Transverse colon (tissue), 4 donors: ENCODE results near the gene ANKRD66. TPM values are rescaled to one million over a fixed set of nuclear protein-coding genes. Genes with fewer than 3 reads are reported as not detected.

Source experiments
- DNase-seq: peaks from one replicate; pipeline ENCODE4 v3.0.0-alpha.2; 2019
- H3K27ac ChIP-seq, 4 donors: fragments of 200-600 bp; sonication (generic); 2 replicates each; pipeline ENCODE4 v1.5.1; 2016 to 2018; ENCODE audit warnings: inconsistent platforms in 4 of 4
- H3K27me3 ChIP-seq: fragments of 200-600 bp; sonication (generic); 2 replicates; pipeline ENCODE4 v1.5.1; 2017; ENCODE audit warnings: inconsistent platforms
- H3K36me3 ChIP-seq, 4 donors: fragments of 200-600 bp; sonication (generic); 2 replicates each; pipeline ENCODE4 v1.5.1; 2017 to 2019; ENCODE audit warnings: inconsistent platforms in 4 of 4
- H3K4me1 ChIP-seq, 4 donors: fragments of 200-600 bp; sonication (generic); 2 replicates each; pipeline ENCODE4 v1.5.1; 2017 to 2020; ENCODE audit warnings: inconsistent platforms in 4 of 4
- H3K4me3 ChIP-seq, 4 donors: fragments of 200-600 bp; sonication (generic); 1 replicate in 1 of 4; 2 replicates in 3 of 4; pipeline versions ENCODE4 v1.5.1 to v1.6.1; 2017 to 2019; ENCODE audit warnings: inconsistent platforms in 4 of 4
- H3K9me3 ChIP-seq, 2 donors: fragments of 200-600 bp; sonication (generic); 2 replicates each; pipeline ENCODE4 v1.5.1; 2017 to 2019; ENCODE audit warnings: inconsistent platforms in 2 of 2
- CTCF ChIP-seq, 5 experiments: fragments of 200-600 bp in 3 of 5; fragments of 450-650 bp in 2 of 5; sonication (generic) in 3 of 5; IDR thresholded peaks; 1 replicate in 2 of 5; 2 replicates in 3 of 5; pipeline ENCODE4 v1.5.1; 2016 to 2017; ENCODE audit warnings: antibody characterized with exemption in 5 of 5, inconsistent platforms in 3 of 5, mild to moderate bottlenecking in 2 of 5, moderate library complexity in 1 of 5
- EP300 ChIP-seq: sonication (generic); formaldehyde crosslinking; IDR thresholded peaks from one replicate; pipeline ENCODE4 v1.6.1; 2017; ENCODE audit warnings: antibody characterized with exemption, low read depth
- POLR2A ChIP-seq: fragments of 450-650 bp; IDR thresholded peaks from one replicate; pipeline ENCODE4 v1.6.1; 2016; ENCODE audit warnings: antibody characterized with exemption, mild to moderate bottlenecking, moderate library complexity
- POLR2AphosphoS5 ChIP-seq, 3 donors: sonication (generic); formaldehyde crosslinking; IDR thresholded peaks; one replicate each; pipeline ENCODE4 v1.6.1; 2016; ENCODE audit warnings: antibody characterized with exemption in 3 of 3
- WGBS, 2 donors: methylation state at CpG; one replicate each; pipeline ENCODE4 v1.1.5; 2018; ENCODE audit warnings: low coverage in 1 of 2; 5-methylcytosine and 5-hydroxymethylcytosine counted together
- in situ Hi-C, 4 donors: fragments of 200-750 bp; cut with MboI; loops; one replicate each; pipeline versions ENCODE4 v1.15.0 to v1.15.1; 2017; ENCODE audit warnings: low sequenced_read_pairs in 3 of 4, low pct_ligation_motif_present in 1 of 4, low pct_unique_long_range_greater_than_20kb in 1 of 4
- intact Hi-C: fragments of 100-400 bp; cut with DNase I; formaldehyde crosslinking; loops from one replicate; pipeline ENCODE4 v1.15.1; 2023; ENCODE audit warnings: low total_unique reads
- total RNA-seq, 4 donors: library from RNA; depleted of rRNA; stranded (reverse); fragments of >200 nt; gene quantifications; one replicate each; pipeline ENCODE4 v1.1.0, GENCODE V29; 2016

ANKRD66 gene
- total RNA-seq, 4 donors from 2014 or later = not detected

DNA sequence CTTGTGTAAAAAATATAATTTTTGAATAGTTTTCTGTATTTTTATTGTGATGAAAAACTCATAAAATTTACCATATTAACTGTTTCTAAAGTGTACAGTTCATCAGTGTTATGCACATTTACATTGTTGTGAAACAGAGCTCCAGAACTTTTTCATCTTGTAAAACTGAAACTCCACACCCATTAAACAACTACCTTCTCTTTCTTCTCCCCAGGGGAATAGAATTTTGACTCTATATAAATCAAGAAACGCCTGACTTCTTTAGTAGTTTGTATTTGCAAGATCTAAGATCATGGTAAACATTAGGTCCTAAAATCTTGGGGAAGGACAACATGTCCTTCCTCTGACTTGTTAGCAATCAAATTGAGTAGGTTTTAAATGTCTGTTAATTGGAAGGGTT, 9.1 kb downstream of the ANKRD66 start:
- in situ Hi-C loops = no loop called here
- intact Hi-C loops = no loop called here

GRCh38 chr6:46756469-46757213, 9.9 kb downstream of the ANKRD66 start:
- WGBS, 2 donors = 72 to 76% methylated on average over 7 of the region's 7 CpGs
- no peak for DNase-seq
- Histone ChIP-seq H3K4me1 (no peaks in the 10 kb centered on the region), H3K27ac (no peak overlapping the region), H3K27me3 (no peaks in the 10 kb centered on the region), H3K4me3 (no peak overlapping the region), H3K36me3 (no peaks in the 10 kb centered on the region), H3K9me3 (no peaks in the 10 kb centered on the region)
- intact Hi-C loops (no loop called here), in situ Hi-C loops (no loop called here)
- no peak for TF ChIP-seq POLR2A
- TF ChIP-seq EP300 = no peak
- no peak for TF ChIP-seq POLR2AphosphoS5 (IDR thresholded peaks at IDR 0.05)

More for the DNA sequence above, 9.1 kb downstream of the ANKRD66 start:
- Histone ChIP-seq H3K27ac (no peak overlapping the region), H3K36me3 (no peaks in the 10 kb centered on the region), H3K27me3 (no peaks in the 10 kb centered on the region), H3K9me3 (no peaks in the 10 kb centered on the region), H3K4me1 (no peaks in the 10 kb centered on the region), H3K4me3 (no peak overlapping the region)
- TF ChIP-seq CTCF (IDR thresholded peaks at IDR 0.05) = no peak
- no peak for TF ChIP-seq POLR2AphosphoS5 (IDR thresholded peaks at IDR 0.05)
- 18% methylated on average over 1 of the region's 1 CpG for WGBS, 2 donors
- no peak for DNase-seq

GRCh38 chr6:46757214-46757596, 10.5 kb downstream of the ANKRD66 start:
- no peak for TF ChIP-seq POLR2AphosphoS5 (IDR thresholded peaks at IDR 0.05)
- TF ChIP-seq POLR2A = no peak
- no peak for TF ChIP-seq CTCF (IDR thresholded peaks at IDR 0.05)
- TF ChIP-seq EP300 = no peak
- in situ Hi-C loops = no loop called here

DNA sequence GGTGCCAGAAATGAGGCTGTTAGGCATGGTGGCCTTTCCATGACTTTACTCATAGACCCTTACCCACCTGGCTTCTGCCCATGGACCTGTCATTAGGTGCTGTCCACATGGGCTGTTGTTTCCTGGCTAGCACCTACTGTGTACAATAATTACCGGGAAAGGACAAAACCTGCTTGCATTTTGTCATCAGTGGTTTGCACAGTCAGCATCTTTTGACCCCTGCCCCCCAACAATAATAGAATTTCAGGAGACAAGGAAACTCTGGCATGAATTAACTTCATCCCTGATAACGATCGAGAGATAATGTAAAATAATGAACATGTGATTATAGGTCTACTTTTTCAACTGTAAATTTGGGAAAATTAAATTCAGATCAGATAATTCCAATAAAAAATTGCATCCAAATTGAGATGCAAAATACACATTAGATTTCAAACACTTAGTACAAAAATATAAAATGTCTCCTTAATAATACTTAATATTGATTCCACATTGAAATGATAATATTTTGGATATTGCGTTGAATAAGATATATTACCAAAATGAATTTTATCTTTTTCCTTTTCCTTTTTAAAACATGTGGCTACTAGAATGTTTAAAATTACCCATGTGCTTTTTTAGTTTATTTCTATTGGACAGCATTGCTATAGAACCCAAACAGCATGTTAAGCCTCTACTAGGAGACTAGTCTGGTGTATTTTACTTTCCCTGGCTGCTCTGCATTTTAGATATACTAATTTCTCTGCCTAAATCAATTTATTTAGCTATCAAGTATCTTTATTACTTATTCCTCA, 12.4 kb downstream of the ANKRD66 start:
- WGBS, 2 donors = 89 to 96% methylated on average over 3 to 4 of the region's 4 CpGs
- intact Hi-C loops (no loop called here), in situ Hi-C loops (no loop called here)
- Histone ChIP-seq H3K27ac (no peak overlapping the region), H3K27me3 (no peaks in the 10 kb centered on the region), H3K4me3 (no peak overlapping the region), H3K36me3 (no peaks in the 10 kb centered on the region), H3K4me1 (no peaks in the 10 kb centered on the region), H3K9me3 (no peaks in the 10 kb centered on the region)
- no peak for TF ChIP-seq EP300
- no peak for TF ChIP-seq POLR2AphosphoS5 (IDR thresholded peaks at IDR 0.05)
- no peak for TF ChIP-seq CTCF (IDR thresholded peaks at IDR 0.05)
- TF ChIP-seq POLR2A = no peak
- DNase-seq = no peak

More at GRCh38 chr6:46757214-46757596, 10.5 kb downstream of the ANKRD66 start:
- no peak overlapping the region for H3K27ac ChIP-seq
- 74% methylated on average over 2 of the region's 2 CpGs; no CpG with 5 or more reads in 1 of the 2 donors for WGBS, 2 donors
- no peaks in the 10 kb centered on the region for H3K9me3 ChIP-seq
- H3K4me3 ChIP-seq = no peak overlapping the region
- intact Hi-C loops = no loop called here
- DNase-seq = no peak
- H3K36me3 ChIP-seq = no peaks in the 10 kb centered on the region
- no peaks in the 10 kb centered on the region for H3K4me1 ChIP-seq
- no peaks in the 10 kb centered on the region for H3K27me3 ChIP-seq
